ENCODE results near the gene ITGAE. TPM values are rescaled to one million over a fixed set of nuclear protein-coding genes. Genes with fewer than 3 reads are reported as not detected.
A peak's percentile ranks its signal among the peaks of the same experiment; 100 is the strongest.
"Not testable (repeated sequence)": the region's sequence is repeated elsewhere in the genome, so short reads cannot be mapped to it uniquely, and the experiment has no call there.

ITGAE gene
- total RNA-seq, 4 donors from 2014 or later = 5.7 to 40.5 (median 26.9) TPM

DNA sequence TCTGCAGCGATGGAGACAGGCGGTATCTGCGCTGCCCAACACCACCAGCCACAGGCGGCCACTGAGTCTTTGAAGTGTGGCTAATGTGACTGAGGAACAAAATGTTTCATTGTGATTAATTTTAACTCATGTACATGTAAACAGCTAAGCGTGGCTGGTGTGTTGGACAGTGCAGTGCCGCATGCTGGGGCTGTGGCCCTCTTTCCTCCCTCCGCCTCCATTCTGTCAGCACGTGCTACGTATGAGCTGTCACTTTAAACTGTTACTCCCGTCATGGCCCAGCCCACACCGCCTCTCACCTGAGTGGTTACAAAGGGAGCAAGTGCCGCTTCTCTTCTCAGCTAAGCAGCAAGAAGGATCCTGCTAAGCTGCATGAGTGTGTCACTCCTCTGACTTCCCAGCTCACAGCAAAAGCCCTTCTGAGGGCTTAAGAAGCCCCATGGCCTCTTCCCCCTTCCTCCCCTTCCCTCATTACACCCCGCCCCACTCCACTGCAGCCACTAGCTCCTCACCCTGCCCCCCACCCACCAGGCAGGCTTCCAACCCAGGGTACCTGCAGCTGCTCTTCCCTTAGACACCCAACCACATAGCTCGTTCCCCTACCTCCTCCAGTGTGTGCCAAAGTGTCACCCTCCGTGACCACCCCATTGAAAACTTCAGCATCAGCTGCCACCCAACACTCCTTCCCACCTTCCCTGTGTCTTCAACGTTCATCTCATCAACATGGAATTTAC is 62.3 kb downstream of the ITGAE start:
- H3K27me3 ChIP-seq = no peaks in the 10 kb centered on the region
- H3K9me3 ChIP-seq = no peaks in the 10 kb centered on the region
- TF ChIP-seq CTCF (IDR thresholded peaks at IDR 0.05) (peak in 1 of 6 experiments; percentile 14), POLR2A (IDR thresholded peaks at IDR 0.05) (no peak)
- no peaks in the 10 kb centered on the region for H3K36me3 ChIP-seq
- intact Hi-C loops (cut with DNase I) = loop anchor here (10.0 kb wide), 1 partner anchor 86 kb away; no protein-coding TSS in a partner anchor
- peak overlapping the region in 3 of 4 donors; percentile 20 to 58 (median 32) for H3K4me3 ChIP-seq
- WGBS, 2 donors = 27 to 34% methylated on average over 16 of the region's 16 CpGs
- peak overlapping the region; percentile 14 to 82 (median 69) for H3K27ac ChIP-seq
- H3K4me1 ChIP-seq = peaks cover 5 to 29% (median 14%) of the 10 kb centered on the region in 3 donors
- no peak for DNase-seq

DNA sequence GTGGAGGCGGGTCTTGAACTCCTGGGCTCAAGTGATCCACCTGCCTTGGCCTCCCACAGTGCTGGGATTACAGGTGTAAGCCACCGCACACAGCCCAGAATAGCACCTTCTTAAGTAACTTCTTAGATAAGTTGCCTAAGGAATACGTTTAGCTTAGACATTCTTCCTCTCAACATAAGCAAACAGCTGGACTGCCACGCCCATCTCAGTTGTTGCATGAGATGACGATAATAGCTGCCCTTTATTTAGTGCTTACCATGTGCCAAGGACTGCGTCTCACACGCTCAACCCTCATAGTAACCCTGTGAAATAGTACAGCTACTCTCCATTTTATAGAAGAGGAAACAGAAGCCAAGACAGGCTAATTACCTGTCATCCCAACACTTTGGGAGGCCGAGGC is 65.5 kb downstream of the ITGAE start:
- H3K9me3 ChIP-seq = no peaks in the 10 kb centered on the region
- H3K27me3 ChIP-seq = no peaks in the 10 kb centered on the region
- H3K4me3 ChIP-seq = no peak overlapping the region
- peaks cover 5 to 39% (median 22%) of the 10 kb centered on the region in 3 donors for H3K4me1 ChIP-seq
- no peak for DNase-seq
- 58 to 61% methylated on average over 6 to 8 of the region's 8 CpGs for whole genome bisulfite sequencing, 2 donors
- no peak overlapping the region for H3K27ac ChIP-seq
- intact Hi-C loops (cut with DNase I) = loop anchor here (10.0 kb wide), 1 partner anchor 89 kb away; no protein-coding TSS in a partner anchor
- TF ChIP-seq CTCF (IDR thresholded peaks at IDR 0.05) (no peak), POLR2A (IDR thresholded peaks at IDR 0.05) (no peak)
- no peaks in the 10 kb centered on the region for H3K36me3 ChIP-seq

GRCh38 chr17:3734911-3735276 is 66.1 kb downstream of the ITGAE start:
- 88 to 91% methylated on average over 10 of the region's 10 CpGs for WGBS, 2 donors

GRCh38 chr17:3732210-3732621 is 68.8 kb downstream of the ITGAE start:
- H3K4me3 ChIP-seq = no peak overlapping the region
- H3K27ac ChIP-seq = peak overlapping the region in 1 of 4 donors; percentile 39
- H3K36me3 ChIP-seq = no peaks in the 10 kb centered on the region
- TF ChIP-seq POLR2A (IDR thresholded peaks at IDR 0.05) = no peak
- TF ChIP-seq CTCF (IDR thresholded peaks at IDR 0.05) = no peak
- intact Hi-C loops (cut with DNase I) = loop anchor here (10.0 kb wide), 1 partner anchor 93 kb away; no protein-coding TSS in a partner anchor
- WGBS, 2 donors = 36 to 43% methylated on average over 8 to 9 of the region's 9 CpGs
- no peaks in the 10 kb centered on the region for H3K27me3 ChIP-seq
- peaks cover 0 to 14% (median 8%) of the 10 kb centered on the region in 3 donors for H3K4me1 ChIP-seq
- H3K9me3 ChIP-seq = no peaks in the 10 kb centered on the region
- no peak for DNase-seq

More at GRCh38 chr17:3734911-3735276, 66.1 kb downstream of the ITGAE start:
- H3K36me3 ChIP-seq, DNase-seq, H3K27ac ChIP-seq, H3K27me3 ChIP-seq, H3K4me3 ChIP-seq, H3K9me3 ChIP-seq: not testable (repeated sequence)
- intact Hi-C loops (cut with DNase I) = loop anchor here (10.0 kb wide), 1 partner anchor 90 kb away; no protein-coding TSS in a partner anchor
- H3K4me1 ChIP-seq = peaks cover 5 to 39% (median 22%) of the 10 kb centered on the region in 3 donors

DNA sequence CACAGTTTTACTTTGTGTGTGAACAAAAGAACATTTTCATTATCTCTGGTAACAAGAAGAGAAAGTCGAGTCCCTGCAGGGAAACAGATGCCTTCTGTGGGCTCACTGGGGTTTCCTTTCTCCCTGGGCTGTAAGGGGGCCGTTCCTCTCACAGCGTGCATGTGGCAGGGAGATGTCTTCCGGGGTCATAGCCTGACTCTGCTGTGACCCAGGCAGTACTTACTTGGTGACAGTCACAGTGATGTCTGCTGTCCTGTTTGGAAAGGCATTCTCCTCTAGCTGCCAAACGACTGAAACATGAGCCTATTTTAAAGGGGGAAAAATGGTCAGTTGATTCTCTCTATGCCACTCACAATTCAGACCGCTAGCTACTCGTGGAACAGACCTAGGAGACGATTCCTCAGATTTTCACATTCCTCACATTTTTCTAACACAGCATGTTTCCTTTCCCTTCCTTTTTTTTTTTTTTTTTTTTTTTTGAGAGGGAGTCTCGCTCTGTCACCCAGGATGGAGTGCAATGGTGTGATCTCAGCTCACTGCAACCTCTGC is 70.0 kb downstream of the ITGAE start:
- DNase-seq = no peak
- peaks cover 0 to 13% (median 8%) of the 10 kb centered on the region in 3 donors for H3K4me1 ChIP-seq
- no peaks in the 10 kb centered on the region for H3K27me3 ChIP-seq
- intact Hi-C loops (cut with DNase I) = loop anchor here (10.0 kb wide), 1 partner anchor 94 kb away; no protein-coding TSS in a partner anchor
- H3K4me3 ChIP-seq = no peak overlapping the region
- H3K27ac ChIP-seq = no peak overlapping the region
- no peaks in the 10 kb centered on the region for H3K9me3 ChIP-seq
- no peaks in the 10 kb centered on the region for H3K36me3 ChIP-seq
- no peak for TF ChIP-seq POLR2A (IDR thresholded peaks at IDR 0.05)
- TF ChIP-seq CTCF (IDR thresholded peaks at IDR 0.05) = no peak
- 51 to 58% methylated on average over 4 to 5 of the region's 9 CpGs for WGBS, 2 donors
